Neuronal stem cell (in vitro differentiated cells): ENCODE measurements around the gene HPSE2.

ENCODE experiments used
- DNase-seq: peaks from one replicate; pipeline ENCODE4 v3.0.0-alpha.2; 2013; ENCODE audit warnings: low spot score
- H2AFZ ChIP-seq: one replicate; pipeline ENCODE4 v1.6.1; 2013; ENCODE audit warnings: mild to moderate bottlenecking, low read length, inconsistent platforms
- H2AK5ac ChIP-seq: 2 replicates; pipeline ENCODE4 v1.6.1; 2013; ENCODE audit warnings: low read depth, mild to moderate bottlenecking, inconsistent platforms, low read length, moderate library complexity, mixed read lengths
- H2BK120ac ChIP-seq: 2 replicates; pipeline ENCODE4 v1.6.1; 2013; ENCODE audit warnings: low read depth, mild to moderate bottlenecking, inconsistent platforms, low read length, moderate library complexity, mixed read lengths
- H2BK12ac ChIP-seq: one replicate; pipeline ENCODE4 v1.6.1; 2013; ENCODE audit warnings: low read length, inconsistent platforms
- H2BK15ac ChIP-seq: 2 replicates; pipeline ENCODE4 v1.6.1; 2013; ENCODE audit warnings: mild to moderate bottlenecking, low read length, inconsistent platforms, mixed read lengths
- H2BK5ac ChIP-seq: one replicate; pipeline ENCODE4 v1.6.1; 2013; ENCODE audit warnings: inconsistent platforms, mild to moderate bottlenecking, low read length, moderate library complexity
- H3K14ac ChIP-seq: one replicate; pipeline ENCODE4 v1.6.1; 2013; ENCODE audit warnings: low read length, inconsistent platforms
- H3K18ac ChIP-seq: 2 replicates; pipeline ENCODE4 v1.6.1; 2013; ENCODE audit warnings: low read length, inconsistent platforms
- H3K23ac ChIP-seq: 2 replicates; pipeline ENCODE4 v1.6.1; 2013; ENCODE audit warnings: low read depth, mild to moderate bottlenecking, mixed read lengths, low read length, inconsistent platforms; ENCODE audit not compliant: poor library complexity
- H3K27ac ChIP-seq: replicated peaks from 3 replicates; pipeline ENCODE4 v1.5.1; 2013; ENCODE audit warnings: low read length, inconsistent platforms
- H3K27me3 ChIP-seq, 3 experiments: 2 replicates each; pipeline ENCODE4 v1.6.1; 2013; ENCODE audit warnings: low read length in 3 of 3, mild to moderate bottlenecking in 2 of 3, inconsistent platforms in 1 of 3, low read depth in 1 of 3, mixed read lengths in 1 of 3, moderate library complexity in 1 of 3; ENCODE audit not compliant: control insufficient read depth in 3 of 3, insufficient read depth in 3 of 3
- H3K36me3 ChIP-seq, 2 donors: replicated peaks in 1 of 2; 2 replicates each; pipeline ENCODE4 v1.6.1; 2013; ENCODE audit warnings: low read length in 2 of 2; ENCODE audit not compliant: control insufficient read depth in 2 of 2, insufficient read depth in 2 of 2
- H3K4ac ChIP-seq: 2 replicates; pipeline ENCODE4 v1.6.1; 2013; ENCODE audit warnings: inconsistent platforms, mild to moderate bottlenecking, low read length, moderate library complexity
- H3K4me1 ChIP-seq, 2 donors: 1 replicate in 1 of 2; 2 replicates in 1 of 2; pipeline ENCODE4 v1.6.1; 2013; ENCODE audit warnings: low read length in 2 of 2, low read depth in 1 of 2; ENCODE audit not compliant: control insufficient read depth in 2 of 2, insufficient read depth in 1 of 2
- H3K4me2 ChIP-seq: one replicate; pipeline ENCODE4 v1.6.1; 2013; ENCODE audit warnings: mild to moderate bottlenecking, low read length, inconsistent platforms; ENCODE audit not compliant: insufficient read depth, poor library complexity, severe bottlenecking
- H3K4me3 ChIP-seq, 2 donors: 2 replicates each; pipeline ENCODE4 v1.5.1; 2013; ENCODE audit warnings: low read length in 2 of 2, mild to moderate bottlenecking in 2 of 2, inconsistent platforms in 1 of 2, moderate library complexity in 1 of 2
- H3K79me1 ChIP-seq: one replicate; pipeline ENCODE4 v1.6.1; 2013; ENCODE audit warnings: low read depth, mild to moderate bottlenecking, inconsistent platforms, low read length, moderate library complexity
- H3K9ac ChIP-seq: one replicate; pipeline ENCODE4 v1.6.1; 2013; ENCODE audit warnings: mild to moderate bottlenecking, low read depth, low read length, inconsistent platforms; ENCODE audit not compliant: poor library complexity
- H3K9me3 ChIP-seq, 2 donors: replicated peaks in 1 of 2; 2 replicates each; pipeline versions ENCODE3 to v1.6.1; 2013; ENCODE audit warnings: low read length in 2 of 2, mild to moderate bottlenecking in 2 of 2, inconsistent platforms in 1 of 2, low read depth in 1 of 2, mixed read lengths in 1 of 2, moderate library complexity in 1 of 2; ENCODE audit not compliant: control insufficient read depth in 2 of 2, insufficient read depth in 1 of 2
- H4K8ac ChIP-seq: one replicate; pipeline ENCODE4 v1.6.1; 2013; ENCODE audit warnings: low read depth, mild to moderate bottlenecking, inconsistent platforms, low read length, moderate library complexity
- H4K91ac ChIP-seq: one replicate; pipeline ENCODE4 v1.6.1; 2013; ENCODE audit warnings: low read length, low read depth, mild to moderate bottlenecking, inconsistent platforms; ENCODE audit not compliant: poor library complexity
- WGBS, 2 donors: extraction: QIAGEN DNeasy Blood & Tissue Kit; methylation state at CpG; one replicate each; pipeline ENCODE4 v1.1.7; 2013; ENCODE audit warnings: missing lambda C conversion rate in 2 of 2, mixed read lengths in 1 of 2; ENCODE audit not compliant: insufficient read length in 2 of 2, insufficient replicate concordance in 1 of 2; ENCODE audit errors: extremely low coverage in 2 of 2; 5-methylcytosine and 5-hydroxymethylcytosine counted together

HPSE2 gene

DNA sequence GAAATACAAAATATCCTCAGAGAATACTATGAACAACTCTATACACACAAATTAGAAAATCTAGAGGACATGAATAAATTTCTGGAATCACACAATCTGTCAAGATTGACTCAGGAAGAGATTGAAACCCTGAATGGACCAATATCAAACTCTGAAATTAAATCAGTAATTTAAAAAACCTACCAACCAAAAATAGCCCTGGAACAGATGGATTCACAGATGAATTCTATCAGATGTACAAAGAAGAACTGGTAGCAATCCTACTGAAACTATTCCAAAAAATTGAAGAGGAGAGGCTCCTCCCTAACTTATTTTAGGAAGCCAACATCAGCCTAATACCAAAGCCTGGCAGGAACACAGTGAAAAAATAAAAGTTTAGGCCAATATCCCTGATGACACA lies 190.0 kb downstream of the HPSE2 start:
- Histone ChIP-seq H3K9me3 (peaks cover 0 to 11% of the 10 kb centered on the region in 2 donors), H3K79me1 (peaks cover 3% of the 10 kb centered on the region), H3K9ac (no peak overlapping the region), H2BK15ac (no peak overlapping the region), H4K91ac (no peak overlapping the region), H3K4me3 (no peak overlapping the region), H3K36me3 (no peaks in the 10 kb centered on the region), H3K27ac (no peak overlapping the region), H3K23ac (no peak overlapping the region), H3K18ac (no peak overlapping the region), H2BK5ac (no peak overlapping the region), H2BK12ac (no peak overlapping the region), H3K4me1 (no peaks in the 10 kb centered on the region), H3K4ac (no peak overlapping the region), H2BK120ac (no peak overlapping the region), H2AFZ (no peak overlapping the region), H4K8ac (no peak overlapping the region), H3K4me2 (no peak overlapping the region), H3K27me3 (no peaks in the 10 kb centered on the region), H3K14ac (no peak overlapping the region), H2AK5ac (no peak overlapping the region)
- no peak for DNase-seq

DNA sequence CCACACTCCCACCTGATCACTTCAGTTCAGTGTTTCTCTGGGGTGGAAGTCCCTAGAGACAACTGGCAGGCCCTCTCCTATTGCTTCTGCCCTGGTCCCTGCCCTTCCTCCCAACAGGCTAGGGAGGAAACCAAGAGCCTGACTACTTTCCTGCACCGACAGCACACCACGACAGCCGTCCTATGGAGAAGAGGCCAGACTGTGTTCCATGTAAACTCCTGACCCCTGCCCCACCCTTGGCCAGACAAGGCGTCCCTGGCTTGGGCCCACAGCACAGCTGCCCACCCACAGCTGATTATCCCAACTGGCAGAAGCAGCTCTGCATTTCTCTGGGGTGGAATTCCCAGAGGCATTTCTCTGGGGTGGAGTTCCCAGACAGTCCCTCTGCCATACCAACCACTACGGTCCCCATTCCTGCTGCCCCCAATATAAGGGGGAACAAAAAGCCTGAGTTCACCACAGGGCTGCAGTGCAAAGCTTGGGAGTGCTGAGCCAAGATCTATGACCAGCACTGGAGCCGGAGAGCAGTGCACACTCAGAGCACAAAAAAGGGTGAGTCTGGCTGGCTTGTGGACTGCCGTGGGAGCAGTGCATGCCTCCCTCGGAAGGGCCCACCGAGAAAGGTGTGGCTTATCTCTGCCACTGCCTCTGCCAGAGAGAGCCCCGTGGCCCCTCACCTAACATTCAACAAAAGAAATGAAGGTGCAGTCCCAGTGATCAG lies 193.4 kb downstream of the HPSE2 start:
- no CpG with 5 or more reads among the region's 10 CpGs for WGBS, 2 donors
- no peak for DNase-seq
- Histone ChIP-seq H3K4me3 (no peak overlapping the region), H3K4me2 (no peak overlapping the region), H3K14ac (no peak overlapping the region), H3K27ac (no peak overlapping the region), H2BK5ac (no peak overlapping the region), H3K27me3 (no peaks in the 10 kb centered on the region), H3K79me1 (peaks cover 3% of the 10 kb centered on the region), H3K9ac (no peak overlapping the region), H2BK12ac (no peak overlapping the region), H4K8ac (peak overlapping the region; percentile 3), H3K23ac (no peak overlapping the region), H2BK15ac (no peak overlapping the region), H3K36me3 (no peaks in the 10 kb centered on the region), H4K91ac (no peak overlapping the region), H2AFZ (no peak overlapping the region), H3K4ac (no peak overlapping the region), H3K9me3 (peaks cover 0 to 9% of the 10 kb centered on the region in 2 donors), H3K18ac (peak overlapping the region; percentile 35), H2BK120ac (no peak overlapping the region), H3K4me1 (no peaks in the 10 kb centered on the region), H2AK5ac (no peak overlapping the region)

GRCh38 chr10:99041468-99041867 lies 194.2 kb downstream of the HPSE2 start:
- no peak overlapping the region for H2AK5ac ChIP-seq
- H2BK5ac ChIP-seq = no peak overlapping the region
- no peak overlapping the region for H3K4me2 ChIP-seq
- no peak overlapping the region for H3K27ac ChIP-seq
- no peak for DNase-seq
- no peak overlapping the region for H2AFZ ChIP-seq
- no peak overlapping the region for H2BK120ac ChIP-seq
- no peaks in the 10 kb centered on the region for H3K27me3 ChIP-seq
- H3K79me1 ChIP-seq = peaks cover 3% of the 10 kb centered on the region
- peak overlapping the region in 1 of 2 donors; percentile 58 for H3K4me3 ChIP-seq
- H3K4me1 ChIP-seq = no peaks in the 10 kb centered on the region
- no peak overlapping the region for H3K14ac ChIP-seq
- peaks cover 0 to 9% of the 10 kb centered on the region in 2 donors for H3K9me3 ChIP-seq
- no peak overlapping the region for H4K91ac ChIP-seq
- no peak overlapping the region for H4K8ac ChIP-seq
- no peak overlapping the region for H3K9ac ChIP-seq
- no peak overlapping the region for H2BK12ac ChIP-seq
- no peak overlapping the region for H3K4ac ChIP-seq
- H3K18ac ChIP-seq = no peak overlapping the region
- WGBS, 2 donors = no CpG with 5 or more reads among the region's 4 CpGs
- no peaks in the 10 kb centered on the region for H3K36me3 ChIP-seq
- no peak overlapping the region for H3K23ac ChIP-seq
- H2BK15ac ChIP-seq = no peak overlapping the region

DNA sequence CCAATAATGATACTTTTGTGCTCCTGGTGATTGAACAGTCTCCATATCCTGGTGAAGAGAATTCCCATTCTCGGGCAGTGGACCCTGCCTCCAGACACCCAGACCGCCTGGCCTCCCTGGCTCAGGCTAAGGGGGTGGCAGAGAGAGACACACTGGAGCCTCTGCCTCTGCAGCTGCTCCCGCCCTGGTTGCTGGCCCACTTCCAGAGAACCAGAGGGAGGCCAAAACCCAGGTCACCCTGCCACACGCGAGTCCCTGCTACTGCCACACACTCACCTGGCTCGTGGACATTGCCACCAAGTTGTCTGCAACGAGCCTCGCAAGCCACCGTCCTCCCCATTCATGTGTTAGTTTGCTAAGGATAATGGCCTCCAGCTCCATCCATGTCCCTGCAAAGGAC lies 221.8 kb downstream of the HPSE2 start:
- Histone ChIP-seq H3K79me1 (peaks cover 3% of the 10 kb centered on the region), H2BK5ac (no peak overlapping the region), H3K18ac (peak overlapping the region; percentile 85), H3K9me3 (no peaks in the 10 kb centered on the region), H3K27me3 (no peaks in the 10 kb centered on the region), H3K4me1 (peaks cover 0 to 4% of the 10 kb centered on the region in 2 donors), H2BK15ac (no peak overlapping the region), H2AK5ac (peak overlapping the region; percentile 90), H3K14ac (no peak overlapping the region), H3K4ac (no peak overlapping the region), H3K4me2 (no peak overlapping the region), H3K36me3 (no peaks in the 10 kb centered on the region), H2AFZ (no peak overlapping the region), H3K23ac (no peak overlapping the region), H3K9ac (no peak overlapping the region), H2BK12ac (peak overlapping the region; percentile 41), H4K91ac (peak overlapping the region; percentile 79), H3K4me3 (no peak overlapping the region), H2BK120ac (no peak overlapping the region), H4K8ac (no peak overlapping the region), H3K27ac (no peak overlapping the region)
- no peak for DNase-seq
- no CpG with 5 or more reads among the region's 9 CpGs for WGBS, 2 donors
